ENCODE data around the gene SP8. TPM values are rescaled to one million over a fixed set of nuclear protein-coding genes. Genes with fewer than 3 reads are reported as not detected.

SP8 gene
- total RNA-seq, 1 donor from 2014 or later, result not detected

GRCh38 chr7:20744954-20745446 lies 41.7 kb downstream of the SP8 start:
- intact Hi-C loops (cut with micrococcal nuclease), result no loop called here
- no peak overlapping the region for H3K4me3 Mint-ChIP-seq
- H3K36me3 Mint-ChIP-seq (ENCODE audit: low read depth), result no peaks in the 10 kb centered on the region
- no peaks in the 10 kb centered on the region for H3K9me3 Mint-ChIP-seq
- CTCF ChIA-PET, result no interaction called here
- TF ChIP-seq CTCF (IDR thresholded peaks at IDR 0.05), result no peak
- DNase-seq (no peak), ATAC-seq (ENCODE audit: low read depth) (no peak)
- POLR2A ChIA-PET, result no interaction called here
- H3K27me3 Mint-ChIP-seq, result no peaks in the 10 kb centered on the region
- no peaks in the 10 kb centered on the region for H3K4me1 Mint-ChIP-seq
- no peak overlapping the region for H3K27ac Mint-ChIP-seq

DNA sequence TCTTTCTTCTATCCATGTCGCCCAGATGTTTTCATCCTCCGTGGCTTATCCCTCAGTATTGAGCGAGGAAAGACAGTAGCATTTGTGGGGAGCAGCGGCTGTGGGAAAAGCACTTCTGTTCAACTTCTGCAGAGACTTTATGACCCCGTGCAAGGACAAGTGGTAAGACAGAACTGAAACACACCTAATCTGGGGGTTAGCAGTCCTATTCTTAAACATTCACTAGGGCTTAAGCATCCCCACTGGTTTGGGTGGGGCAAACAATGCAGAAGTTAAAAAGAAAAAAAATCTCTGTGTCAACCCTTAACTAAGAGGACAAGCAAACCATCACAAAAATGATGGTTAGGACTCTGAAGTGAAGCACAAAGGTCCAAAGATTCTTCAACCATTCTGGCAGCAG lies 43.8 kb downstream of the SP8 start:
- Mint-ChIP-seq H3K4me3 (no peak overlapping the region), H3K4me1 (no peaks in the 10 kb centered on the region), H3K27ac (no peak overlapping the region), H3K27me3 (no peaks in the 10 kb centered on the region), H3K36me3 (ENCODE audit: low read depth) (no peaks in the 10 kb centered on the region), H3K9me3 (no peaks in the 10 kb centered on the region)
- DNase-seq (no peak), ATAC-seq (ENCODE audit: low read depth) (no peak)
- intact Hi-C loops (cut with micrococcal nuclease), result no loop called here
- POLR2A ChIA-PET, result no interaction called here
- no peak for TF ChIP-seq CTCF (IDR thresholded peaks at IDR 0.05)
- CTCF ChIA-PET, result no interaction called here

GRCh38 chr7:20741801-20742200 lies 44.9 kb downstream of the SP8 start:
- no peak overlapping the region for H3K27ac Mint-ChIP-seq
- intact Hi-C loops (cut with micrococcal nuclease), result no loop called here
- H3K27me3 Mint-ChIP-seq, result no peaks in the 10 kb centered on the region
- no peak overlapping the region for H3K4me3 Mint-ChIP-seq
- H3K36me3 Mint-ChIP-seq (ENCODE audit: low read depth), result no peaks in the 10 kb centered on the region
- H3K4me1 Mint-ChIP-seq, result no peaks in the 10 kb centered on the region
- no peaks in the 10 kb centered on the region for H3K9me3 Mint-ChIP-seq
- no peak for TF ChIP-seq CTCF (IDR thresholded peaks at IDR 0.05)
- no peak for ATAC-seq (ENCODE audit: low read depth)
- no peak for DNase-seq
- ChIA-PET POLR2A (no interaction called here), CTCF (no interaction called here)

DNA sequence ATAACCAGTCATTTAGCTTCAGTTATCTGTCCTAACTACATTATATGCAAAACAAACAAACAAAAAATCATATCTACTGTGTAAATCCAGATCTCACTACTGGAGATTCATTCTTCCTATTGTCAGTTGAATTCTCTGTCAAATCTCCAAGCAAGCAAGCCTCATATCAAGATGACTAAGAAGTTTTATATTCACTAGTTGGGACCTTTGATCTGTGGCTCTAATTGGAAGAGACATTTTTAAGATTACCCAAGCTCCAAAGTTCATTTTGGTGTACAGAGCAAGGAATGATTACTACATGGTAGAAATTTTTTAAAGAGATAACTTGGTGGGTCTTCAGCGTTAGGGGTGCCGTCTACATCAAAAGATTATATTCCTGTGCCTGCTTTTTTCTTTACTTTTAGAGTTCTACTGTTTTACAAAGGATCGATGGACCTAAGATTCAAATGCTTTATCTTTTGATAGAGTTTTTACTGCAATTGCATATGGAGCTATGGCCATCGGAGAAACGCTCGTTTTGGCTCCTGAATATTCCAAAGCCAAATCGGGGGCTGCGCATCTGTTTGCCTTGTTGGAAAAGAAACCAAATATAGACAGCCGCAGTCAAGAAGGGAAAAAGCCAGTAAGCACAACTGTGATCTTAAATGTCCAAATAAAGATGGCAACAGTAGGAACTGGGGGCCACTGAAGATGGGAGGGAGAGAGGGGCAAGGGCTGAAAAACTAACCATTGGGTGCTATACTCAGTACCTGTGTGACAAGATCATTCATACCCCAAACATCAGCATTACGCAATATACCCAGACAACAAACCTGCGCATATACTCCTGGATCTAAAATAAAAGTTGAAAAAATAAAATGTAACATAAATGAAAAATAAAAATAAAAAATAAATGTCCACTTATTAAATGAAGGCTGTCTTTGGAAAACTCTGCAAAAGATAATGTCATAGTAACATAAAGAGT lies 47.9 kb downstream of the SP8 start:
- H3K9me3 Mint-ChIP-seq, result no peaks in the 10 kb centered on the region
- intact Hi-C loops (cut with micrococcal nuclease), result no loop called here
- no peaks in the 10 kb centered on the region for H3K4me1 Mint-ChIP-seq
- CTCF ChIA-PET, result no interaction called here
- POLR2A ChIA-PET, result no interaction called here
- no peak for TF ChIP-seq CTCF (IDR thresholded peaks at IDR 0.05)
- no peak overlapping the region for H3K27ac Mint-ChIP-seq
- no peaks in the 10 kb centered on the region for H3K27me3 Mint-ChIP-seq
- H3K4me3 Mint-ChIP-seq, result no peak overlapping the region
- ATAC-seq (ENCODE audit: low read depth) (no peak), DNase-seq (no peak)
- no peaks in the 10 kb centered on the region for H3K36me3 Mint-ChIP-seq (ENCODE audit: low read depth)

GRCh38 chr7:20737840-20738448 lies 48.7 kb downstream of the SP8 start:
- H3K4me3 Mint-ChIP-seq, result no peak overlapping the region
- no peaks in the 10 kb centered on the region for H3K36me3 Mint-ChIP-seq (ENCODE audit: low read depth)
- H3K27ac Mint-ChIP-seq, result no peak overlapping the region
- H3K4me1 Mint-ChIP-seq, result no peaks in the 10 kb centered on the region
- H3K27me3 Mint-ChIP-seq, result no peaks in the 10 kb centered on the region
- ATAC-seq (ENCODE audit: low read depth) (no peak), DNase-seq (no peak)
- no peaks in the 10 kb centered on the region for H3K9me3 Mint-ChIP-seq
- no peak for TF ChIP-seq CTCF (IDR thresholded peaks at IDR 0.05)
- ChIA-PET POLR2A (no interaction called here), CTCF (no interaction called here)
- intact Hi-C loops (cut with micrococcal nuclease), result no loop called here

All from activated B cell treated with CpG ODN at 0.5 μM for 24 hours (primary cell).